Left colon (tissue), 2 donors: Measurements from ENCODE around the gene CNNM3. TPM values are rescaled to one million over a fixed set of nuclear protein-coding genes. Genes with fewer than 3 reads are reported as not detected.

Experiments
- ATAC-seq: fragments of 200-7000 bp; cut with Tn5 transposase; one replicate; pipeline ENCODE4 v1.9.1; 2020; ENCODE audit warnings: mild to moderate bottlenecking, moderate library complexity
- DNase-seq, 2 donors: peaks; one replicate each; pipeline ENCODE4 v3.0.0-alpha.2; 2020
- intact Hi-C, 2 donors: fragments of 100-400 bp; cut with DNase I in 1 of 2; cut with micrococcal nuclease in 1 of 2; formaldehyde crosslinking; loops; one replicate each; pipeline versions ENCODE4 v1.11.2 to v1.14.0; 2022; cut with DNase I, micrococcal nuclease
- total RNA-seq, 2 donors: library from RNA; stranded (reverse); fragmentation: NEBNext Ultra II Directional; extraction: Animal tissue kit (Norgen Biotek cat#: 25700); gene quantifications; one replicate each; pipeline ENCODE4 v1.2.1, GENCODE V29; 2021
- donor health status: DM: no; HTN: no; CAD: no.
- donor health status: DM: yes; HTN: yes; CAD: no.

The CNNM3 gene
- total RNA-seq, 2 donors from 2014 or later: 25.4 to 25.8 TPM

GRCh38 chr2:96811917-96812316 is 4.2 kb upstream of the CNNM3 start:
- intact Hi-C loops: no loop called here
- DNase-seq (no peak), ATAC-seq (no peak)

- ATAC-seq (peak; percentile 35), DNase-seq (no peak)
- intact Hi-C loops: no loop called here
These were observed 2.4 kb upstream of the CNNM3 start for GRCh38 chr2:96813656-96814055.

GRCh38 chr2:96815326-96816126 is 542 bp upstream of the CNNM3 start:
- intact Hi-C loops: no loop called here
- peak in 1 of 2 donors; percentile 51 for DNase-seq

GRCh38 chr2:96816836-96817702 is 1.0 kb downstream of the CNNM3 start:
- ATAC-seq (no peak), DNase-seq (peak in 1 of 2 donors; percentile 35)
- intact Hi-C loops: no loop called here

More at GRCh38 chr2:96815326-96816126, 542 bp upstream of the CNNM3 start:
- ATAC-seq: no peak

- no peak for ATAC-seq
- no peak for DNase-seq
- intact Hi-C loops: no loop called here
These were observed 1.8 kb downstream of the CNNM3 start for GRCh38 chr2:96817882-96818281.

- intact Hi-C loops: no loop called here
- DNase-seq (peak; percentile 76 to 88), ATAC-seq (peak; percentile 73)
These were observed 3.2 kb downstream of the CNNM3 start for GRCh38 chr2:96819128-96819875.

GRCh38 chr2:96819876-96820511 is 3.9 kb downstream of the CNNM3 start:
- intact Hi-C loops: no loop called here
- ATAC-seq (no peak), DNase-seq (peak in 1 of 2 donors; percentile 19)

GRCh38 chr2:96821113-96821675 is 5.1 kb downstream of the CNNM3 start:
- DNase-seq (no peak), ATAC-seq (no peak)
- intact Hi-C loops: no loop called here

GRCh38 chr2:96822786-96823185 is 6.7 kb downstream of the CNNM3 start:
- DNase-seq (no peak), ATAC-seq (no peak)
- intact Hi-C loops: no loop called here

GRCh38 chr2:96823198-96823597 is 7.1 kb downstream of the CNNM3 start:
- DNase-seq (no peak), ATAC-seq (no peak)
- intact Hi-C loops: no loop called here

- intact Hi-C loops: no loop called here
- DNase-seq (no peak), ATAC-seq (peak; percentile 50)
These were observed 8.2 kb downstream of the CNNM3 start for GRCh38 chr2:96824079-96824870.

- no peak for ATAC-seq
- DNase-seq: no peak
- intact Hi-C loops: no loop called here
These were observed 9.0 kb downstream of the CNNM3 start for GRCh38 chr2:96825057-96825456.

GRCh38 chr2:96826546-96827278 is 10.6 kb downstream of the CNNM3 start:
- DNase-seq: no peak
- no peak for ATAC-seq

GRCh38 chr2:96828436-96828835 is 12.4 kb downstream of the CNNM3 start:
- ATAC-seq: no peak
- DNase-seq: no peak
- intact Hi-C loops: no loop called here

More at GRCh38 chr2:96826546-96827278, 10.6 kb downstream of the CNNM3 start:
- intact Hi-C loops: no loop called here

- intact Hi-C loops: no loop called here
- ATAC-seq (no peak), DNase-seq (no peak)
These were observed 12.8 kb downstream of the CNNM3 start for GRCh38 chr2:96828874-96829273.

- no peak for ATAC-seq
- intact Hi-C loops: no loop called here
- no peak for DNase-seq
These were observed 14.0 kb downstream of the CNNM3 start for GRCh38 chr2:96830044-96830562.

GRCh38 chr2:96831679-96832078 is 15.6 kb downstream of the CNNM3 start:
- intact Hi-C loops: no loop called here
- ATAC-seq: peak; percentile 29
- DNase-seq: no peak
